Body of pancreas (tissue), 4 donors: ENCODE data around the gene PSMA2. TPM values are rescaled to one million over a fixed set of nuclear protein-coding genes. Genes with fewer than 3 reads are reported as not detected.
"Not testable (repeated sequence)": the region's sequence is repeated elsewhere in the genome, so short reads cannot be mapped to it uniquely, and the experiment has no call there.

Source experiments
- ATAC-seq: fragments of 150-250 bp; one replicate; pipeline ENCODE4 v1.9.1; 2016
- DNase-seq, 4 donors: peaks; one replicate each; pipeline ENCODE4 v3.0.0-alpha.2; 2019
- H3K27ac ChIP-seq, 4 donors: fragments of 200-600 bp; sonication (generic); 1 replicate in 3 of 4; 2 replicates in 1 of 4; pipeline versions ENCODE4 v1.5.1 to v1.6.1; 2016 to 2019; ENCODE audit warnings: mild to moderate bottlenecking in 1 of 4, mixed read lengths in 1 of 4, moderate library complexity in 1 of 4
- H3K27me3 ChIP-seq, 2 donors: fragments of 200-600 bp; sonication (generic); one replicate each; pipeline ENCODE4 v1.6.0; 2016; ENCODE audit warnings: mild to moderate bottlenecking in 1 of 2
- H3K36me3 ChIP-seq, 2 donors: fragments of 200-600 bp; sonication (generic); replicated peaks in 1 of 2; 2 replicates each; pipeline ENCODE4 v1.5.1; 2016; ENCODE audit warnings: low read depth in 2 of 2; ENCODE audit not compliant: insufficient read depth in 1 of 2
- H3K4me1 ChIP-seq: fragments of 200-600 bp; sonication (generic); one replicate; pipeline ENCODE4 v1.6.0; 2016
- H3K4me3 ChIP-seq, 2 donors: fragments of 200-600 bp; sonication (generic); 1 replicate in 1 of 2; 2 replicates in 1 of 2; pipeline ENCODE4 v1.5.1; 2016 to 2019
- H3K9me3 ChIP-seq, 3 donors: fragments of 200-600 bp; sonication (generic); 1 replicate in 2 of 3; 2 replicates in 1 of 3; pipeline ENCODE4 v1.5.1; 2016
- CTCF ChIP-seq, 7 experiments: fragments of 450-650 bp in 4 of 7; fragments of 200-600 bp in 3 of 7; sonication (generic) in 3 of 7; IDR thresholded peaks; one replicate each; pipeline ENCODE4 v1.5.1; 2016 to 2019; ENCODE audit warnings: antibody characterized with exemption in 7 of 7
- POLR2A ChIP-seq, 3 donors: fragments of 450-650 bp; IDR thresholded peaks; one replicate each; pipeline ENCODE4 v1.6.1; 2016; ENCODE audit warnings: antibody characterized with exemption in 3 of 3, mild to moderate bottlenecking in 2 of 3
- WGBS, 2 donors: methylation state at CpG; one replicate each; pipeline ENCODE4 v1.1.5; 2017; 5-methylcytosine and 5-hydroxymethylcytosine counted together
- intact Hi-C: fragments of 100-400 bp; cut with DNase I; formaldehyde crosslinking; loops from one replicate; pipeline ENCODE4 v1.15.1; 2023
- total RNA-seq, 2 donors: library from RNA; depleted of rRNA; stranded (reverse); fragments of >200 nt; gene quantifications; one replicate each; pipeline ENCODE4 v1.1.0, GENCODE V29; 2016

The PSMA2 gene
- total RNA-seq, 2 donors from 2014 or later, result 28.0 to 32.7 TPM

- ATAC-seq (no peak), DNase-seq (no peak)
- Histone ChIP-seq H3K4me3 (no peak overlapping the region), H3K27me3 (no peaks in the 10 kb centered on the region), H3K27ac (peak overlapping the region in 3 of 4 donors; percentile 69 to 96 (median 91)), H3K36me3 (no peaks in the 10 kb centered on the region), H3K4me1 (peaks cover 6% of the 10 kb centered on the region), H3K9me3 (no peaks in the 10 kb centered on the region)
- no peak for TF ChIP-seq POLR2A (IDR thresholded peaks at IDR 0.05)
- TF ChIP-seq CTCF (IDR thresholded peaks at IDR 0.05), result no peak
- intact Hi-C loops, result no loop called here
Measured at GRCh38 chr7:42886893-42887505, 45.0 kb downstream of the PSMA2 start.

GRCh38 chr7:42886129-42886528, 45.8 kb downstream of the PSMA2 start:
- H3K9me3 ChIP-seq, result no peaks in the 10 kb centered on the region
- no peak overlapping the region for H3K4me3 ChIP-seq
- ATAC-seq (no peak), DNase-seq (no peak)
- H3K36me3 ChIP-seq, result no peaks in the 10 kb centered on the region
- peak in 3 of 7 experiments; percentile 12 to 21 (median 14) for TF ChIP-seq CTCF (IDR thresholded peaks at IDR 0.05)
- TF ChIP-seq POLR2A (IDR thresholded peaks at IDR 0.05), result no peak
- H3K4me1 ChIP-seq, result peaks cover 6% of the 10 kb centered on the region
- intact Hi-C loops, result no loop called here
- no peak overlapping the region for H3K27ac ChIP-seq
- no peaks in the 10 kb centered on the region for H3K27me3 ChIP-seq
- WGBS, 2 donors, result 80 to 87% methylated on average over 2 of the region's 2 CpGs

- 85 to 92% methylated on average over 8 of the region's 8 CpGs for WGBS, 2 donors
- H3K4me1 ChIP-seq, H3K4me3 ChIP-seq, DNase-seq, ATAC-seq, H3K9me3 ChIP-seq, intact Hi-C loops, H3K27me3 ChIP-seq, H3K27ac ChIP-seq, H3K36me3 ChIP-seq: not testable (repeated sequence)
Measured at GRCh38 chr7:42885183-42885582, 46.8 kb downstream of the PSMA2 start.

GRCh38 chr7:42883950-42884349, 48.0 kb downstream of the PSMA2 start:
- H3K4me3 ChIP-seq, result no peak overlapping the region
- ATAC-seq, result no peak
- no peaks in the 10 kb centered on the region for H3K36me3 ChIP-seq
- H3K9me3 ChIP-seq, result no peaks in the 10 kb centered on the region
- no peak for DNase-seq
- H3K27ac ChIP-seq, result no peak overlapping the region
- intact Hi-C loops, result no loop called here
- TF ChIP-seq CTCF (IDR thresholded peaks at IDR 0.05), result no peak
- TF ChIP-seq POLR2A (IDR thresholded peaks at IDR 0.05), result no peak
- 90% methylated on average over 5 of the region's 6 CpGs; no CpG with 5 or more reads in 1 of the 2 donors for WGBS, 2 donors
- no peaks in the 10 kb centered on the region for H3K27me3 ChIP-seq
- peaks cover 6% of the 10 kb centered on the region for H3K4me1 ChIP-seq

GRCh38 chr7:42880392-42880791, 51.6 kb downstream of the PSMA2 start:
- Histone ChIP-seq H3K4me1 (no peaks in the 10 kb centered on the region), H3K9me3 (no peaks in the 10 kb centered on the region), H3K36me3 (no peaks in the 10 kb centered on the region), H3K27me3 (no peaks in the 10 kb centered on the region), H3K4me3 (no peak overlapping the region), H3K27ac (no peak overlapping the region)
- DNase-seq (no peak), ATAC-seq (no peak)
- WGBS, 2 donors, result 80 to 81% methylated on average over 2 of the region's 2 CpGs
- intact Hi-C loops, result no loop called here
- TF ChIP-seq CTCF (IDR thresholded peaks at IDR 0.05) (no peak), POLR2A (IDR thresholded peaks at IDR 0.05) (no peak)
